Endothelial cell of umbilical vein (primary cell): ENCODE data around the gene OR10G4.

Source experiments
- CTCF ChIP-seq, 2 donors: IDR thresholded peaks; 1 replicate in 1 of 2; 2 replicates in 1 of 2; pipeline ENCODE4 v1.5.1; 2011; ENCODE audit warnings: low read length in 2 of 2, mild to moderate bottlenecking in 2 of 2, moderate library complexity in 2 of 2, control low read depth in 1 of 2, inconsistent platforms in 1 of 2, low read depth in 1 of 2; ENCODE audit not compliant: insufficient read depth in 1 of 2; ENCODE audit errors: extremely low read depth in 1 of 2
- EZH2 ChIP-seq: IDR thresholded peaks from 2 replicates; pipeline ENCODE4 v1.6.1; 2012; ENCODE audit warnings: borderline replicate concordance, low read depth, mild to moderate bottlenecking, moderate library complexity, low read length, inconsistent platforms; ENCODE audit not compliant: severe bottlenecking
- FOS ChIP-seq: IDR thresholded peaks from 2 replicates; pipeline ENCODE4 v1.6.1; 2011; ENCODE audit warnings: mild to moderate bottlenecking, low read length, moderate library complexity, borderline replicate concordance; ENCODE audit not compliant: insufficient read depth
- GATA2 ChIP-seq: IDR thresholded peaks from 2 replicates; pipeline ENCODE4 v1.7.0; 2011; ENCODE audit warnings: low read depth, mild to moderate bottlenecking, moderate library complexity, mixed read lengths, low read length; ENCODE audit not compliant: insufficient read length, insufficient read depth
- JUN ChIP-seq: IDR thresholded peaks from 2 replicates; pipeline ENCODE4 v1.6.1; 2011; ENCODE audit warnings: borderline replicate concordance, low read depth; ENCODE audit not compliant: insufficient read length, insufficient read depth
- MAX ChIP-seq: IDR thresholded peaks from 2 replicates; pipeline ENCODE4 v1.6.1; 2011; ENCODE audit not compliant: insufficient read depth, insufficient read length
- MYC ChIP-seq: IDR thresholded peaks from one replicate; pipeline ENCODE4 v1.6.1; 2011; ENCODE audit warnings: mild to moderate bottlenecking, low read depth, low read length
- POLR2A ChIP-seq: IDR thresholded peaks from 2 replicates; pipeline ENCODE4 v1.6.1; 2012; ENCODE audit warnings: low read depth, mild to moderate bottlenecking, control low read depth, low read length
- POLR2AphosphoS5 ChIP-seq: IDR thresholded peaks from 2 replicates; pipeline ENCODE4 v1.6.1; 2012; ENCODE audit warnings: low read depth, mild to moderate bottlenecking, control low read depth, low read length, moderate library complexity; ENCODE audit not compliant: insufficient read depth

- TF ChIP-seq CTCF (IDR thresholded peaks at IDR 0.05; ENCODE audit: extremely low read depth in 1 of 2, insufficient read depth in 1 of 2, low read depth in 1 of 2, low read length in 2 of 2) (no peak), POLR2A (no peak), POLR2AphosphoS5 (no peak), JUN (no peak), EZH2 (no peak), GATA2 (no peak), MAX (no peak), MYC (no peak), FOS (no peak)
These were observed 13.7 kb downstream of the OR10G4 start, which contains the start of gene OR10G8 for GRCh38 chr11:124026498-124026897.
